ENCODE results near the gene RAB1A. TPM values are rescaled to one million over a fixed set of nuclear protein-coding genes. Genes with fewer than 3 reads are reported as not detected.

The RAB1A gene
- total and polyA plus RNA-seq, 2 donors (not counting 1 experiment from before 2014, with no cell fraction given), result 26.6 to 42.2 TPM

- no peak overlapping the region for H3K4me3 ChIP-seq (ENCODE audit: control extremely low read depth in 1 of 5, extremely low read depth in 1 of 5, insufficient read depth in 1 of 5, low read depth in 2 of 5, low read length in 4 of 5)
- peaks cover 42% of the 10 kb centered on the region for H3K4me1 Mint-ChIP-seq
- no peaks in the 10 kb centered on the region for H3K36me3 ChIP-seq (replicated peaks in 1 of 2; ENCODE audit: control extremely low read depth in 1 of 2, control insufficient read depth in 1 of 2, extremely low read depth in 1 of 2, insufficient read depth in 2 of 2, low read length in 1 of 2)
- H3K27ac Mint-ChIP-seq, result no peak overlapping the region
- H3K9me3 Mint-ChIP-seq (ENCODE audit: insufficient read depth), result no peaks in the 10 kb centered on the region
- TF ChIP-seq EZH2 (IDR thresholded peaks at IDR 0.05; ENCODE audit: borderline replicate concordance, insufficient read depth, low read depth, low read length, poor library complexity, severe bottlenecking) (no peak), CTCF (IDR thresholded peaks at IDR 0.05) (no peak)
- ChIA-PET POLR2A (interaction anchor here (0.7 kb wide), 1 partner anchor 59 kb away, joined by 6 read pairs; no protein-coding TSS in a partner anchor), CTCF (interaction anchor here (1.0 to 4.9 kb wide), 3 partner anchors 108 to 125 kb away, joined by 3 to 96 read pairs (median 3); no protein-coding TSS in a partner anchor)
- H3K4me2 ChIP-seq (replicated peaks; ENCODE audit: low read depth, low read length, poor library complexity, severe bottlenecking), result no peak overlapping the region
- DNase-seq (no peak), ATAC-seq (ENCODE audit: low read depth) (no peak)
- peaks cover 20 to 25% of the 10 kb centered on the region in 2 donors for H3K4me1 ChIP-seq (ENCODE audit: control insufficient read depth in 2 of 2, insufficient read depth in 2 of 2, low read length in 2 of 2)
- 96% methylated on average over 8 of the region's 8 CpGs for WGBS (ENCODE audit: insufficient coverage)
- H3K79me2 ChIP-seq (ENCODE audit: control insufficient read depth, insufficient read depth, low read length), result peaks cover 70% of the 10 kb centered on the region
- H4K20me1 ChIP-seq (ENCODE audit: control insufficient read depth, insufficient read depth, low read length, poor library complexity, severe bottlenecking), result peaks cover 17% of the 10 kb centered on the region
- no peaks in the 10 kb centered on the region for H3K27me3 ChIP-seq (replicated peaks in 1 of 4; ENCODE audit: control extremely low read depth in 1 of 4, control insufficient read depth in 3 of 4, insufficient read depth in 4 of 4, low read length in 3 of 4)
- intact Hi-C loops (cut with micrococcal nuclease), result no loop called here
- H3K4me3 Mint-ChIP-seq, result no peak overlapping the region
- no peak overlapping the region for H3K27ac ChIP-seq (ENCODE audit: low read length in 2 of 2)
- H3K27me3 Mint-ChIP-seq, result no peaks in the 10 kb centered on the region
- H3K9ac ChIP-seq (ENCODE audit: low read length), result no peak overlapping the region
- no peak overlapping the region for H2AFZ ChIP-seq (ENCODE audit: insufficient read depth, low read depth, low read length, poor library complexity, severe bottlenecking)
- H3K9me3 ChIP-seq (ENCODE audit: control extremely low read depth in 1 of 3, control insufficient read depth in 2 of 3, insufficient read depth in 1 of 3, low read length in 2 of 3), result no peaks in the 10 kb centered on the region
Observed at GRCh38 chr2:65061910-65062339, 68.0 kb downstream of the RAB1A start.

GRCh38 chr2:65061146-65061909 is 68.6 kb downstream of the RAB1A start:
- Histone ChIP-seq H3K9ac (ENCODE audit: low read length) (no peak overlapping the region), H3K79me2 (ENCODE audit: control insufficient read depth, insufficient read depth, low read length) (peaks cover 75% of the 10 kb centered on the region), H4K20me1 (ENCODE audit: control insufficient read depth, insufficient read depth, low read length, poor library complexity, severe bottlenecking) (peaks cover 17% of the 10 kb centered on the region), H3K4me2 (replicated peaks; ENCODE audit: low read depth, low read length, poor library complexity, severe bottlenecking) (no peak overlapping the region), H2AFZ (ENCODE audit: insufficient read depth, low read depth, low read length, poor library complexity, severe bottlenecking) (no peak overlapping the region), H3K4me3 (ENCODE audit: control extremely low read depth in 1 of 5, extremely low read depth in 1 of 5, insufficient read depth in 1 of 5, low read depth in 2 of 5, low read length in 4 of 5) (no peak overlapping the region), H3K27me3 (replicated peaks in 1 of 4; ENCODE audit: control extremely low read depth in 1 of 4, control insufficient read depth in 3 of 4, insufficient read depth in 4 of 4, low read length in 3 of 4) (no peaks in the 10 kb centered on the region), H3K27ac (ENCODE audit: low read length in 2 of 2) (no peak overlapping the region), H3K4me1 (ENCODE audit: control insufficient read depth in 2 of 2, insufficient read depth in 2 of 2, low read length in 2 of 2) (peaks cover 21 to 26% of the 10 kb centered on the region in 2 donors), H3K9me3 (ENCODE audit: control extremely low read depth in 1 of 3, control insufficient read depth in 2 of 3, insufficient read depth in 1 of 3, low read length in 2 of 3) (no peaks in the 10 kb centered on the region), H3K36me3 (replicated peaks in 1 of 2; ENCODE audit: control extremely low read depth in 1 of 2, control insufficient read depth in 1 of 2, extremely low read depth in 1 of 2, insufficient read depth in 2 of 2, low read length in 1 of 2) (no peaks in the 10 kb centered on the region)
- Mint-ChIP-seq H3K9me3 (ENCODE audit: insufficient read depth) (no peaks in the 10 kb centered on the region), H3K27ac (no peak overlapping the region), H3K27me3 (no peaks in the 10 kb centered on the region), H3K4me1 (peaks cover 41% of the 10 kb centered on the region), H3K4me3 (no peak overlapping the region)
- TF ChIP-seq EZH2 (IDR thresholded peaks at IDR 0.05; ENCODE audit: borderline replicate concordance, insufficient read depth, low read depth, low read length, poor library complexity, severe bottlenecking) (no peak), CTCF (IDR thresholded peaks at IDR 0.05) (no peak)
- 94% methylated on average over 5 of the region's 7 CpGs for WGBS (ENCODE audit: insufficient coverage)
- CTCF ChIA-PET, result interaction anchor here (1.0 to 4.9 kb wide), 3 partner anchors 109 to 126 kb away, joined by 3 to 96 read pairs (median 3); no protein-coding TSS in a partner anchor
- DNase-seq, result no peak
- no peak for ATAC-seq (ENCODE audit: low read depth)
- POLR2A ChIA-PET, result interaction anchor here (0.7 kb wide), 1 partner anchor 59 kb away, joined by 6 read pairs; no protein-coding TSS in a partner anchor
- intact Hi-C loops (cut with micrococcal nuclease), result no loop called here
